Brain microvascular endothelial cell (primary cell): Measurements from ENCODE around the gene PPM1D.

Experiments
- DNase-seq: peaks from one replicate; pipeline ENCODE4 v3.0.0-alpha.2; 2020
- H3K27ac ChIP-seq: fragments of 250-450 bp; sonication (Bioruptor Pico); 2 replicates; pipeline ENCODE4 v1.5.1; 2020; ENCODE audit warnings: mild to moderate bottlenecking, moderate library complexity
- H3K27me3 ChIP-seq: fragments of 250-450 bp; sonication (Bioruptor Pico); replicated peaks from 2 replicates; pipeline ENCODE4 v1.5.1; 2020; ENCODE audit warnings: mild to moderate bottlenecking
- H3K36me3 ChIP-seq: fragments of 250-450 bp; sonication (Bioruptor Pico); replicated peaks from 2 replicates; pipeline ENCODE4 v1.5.1; 2020; ENCODE audit warnings: mild to moderate bottlenecking
- H3K4me3 ChIP-seq: 2 replicates; pipeline ENCODE4 v1.5.1; 2011; ENCODE audit warnings: low read depth, mild to moderate bottlenecking, control low read depth, low read length, moderate library complexity
- CTCF ChIP-seq: IDR thresholded peaks from 2 replicates; pipeline ENCODE4 v1.5.1; 2011; ENCODE audit warnings: low read depth, mild to moderate bottlenecking, moderate library complexity, low read length, control low read depth, inconsistent platforms; ENCODE audit errors: missing control alignments
- in situ Hi-C: cut with HindIII; loops from 2 replicates; pipeline ENCODE4 v1.10.0; 2017; ENCODE audit warnings: low sequenced_read_pairs, low pct_ligation_motif_present

The PPM1D gene

DNA sequence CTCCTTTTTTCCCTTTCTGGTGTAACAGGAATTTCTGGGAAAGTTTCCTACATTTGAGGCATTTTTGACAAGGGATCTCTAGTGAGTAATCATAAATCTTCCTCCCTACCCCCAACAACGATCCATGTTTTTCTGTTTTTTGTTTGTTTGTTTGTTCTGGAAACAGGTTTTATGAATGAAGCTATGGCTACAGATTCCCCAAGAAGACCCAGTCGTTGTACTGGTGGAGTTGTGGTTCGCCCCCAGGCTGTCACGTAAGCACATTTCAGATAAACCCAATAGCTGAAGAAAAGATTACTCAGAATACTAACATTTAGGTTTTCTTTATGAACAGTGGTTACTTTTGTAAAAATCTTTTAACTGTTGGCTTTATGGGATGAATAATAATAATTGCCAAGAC is 79.3 kb downstream of the PPM1D start:
- in situ Hi-C loops = no loop called here
- Histone ChIP-seq H3K27me3 (no peaks in the 10 kb centered on the region), H3K36me3 (no peaks in the 10 kb centered on the region), H3K27ac (no peak overlapping the region), H3K4me3 (no peak overlapping the region)
- TF ChIP-seq CTCF = no peak
- no peak for DNase-seq

GRCh38 chr17:60680754-60681153 is 80.8 kb downstream of the PPM1D start:
- no peak for DNase-seq
- in situ Hi-C loops = no loop called here
- H3K27ac ChIP-seq = no peak overlapping the region
- H3K27me3 ChIP-seq = no peaks in the 10 kb centered on the region
- no peak overlapping the region for H3K4me3 ChIP-seq
- H3K36me3 ChIP-seq = no peaks in the 10 kb centered on the region
- TF ChIP-seq CTCF = no peak

GRCh38 chr17:60685437-60685836 is 85.4 kb downstream of the PPM1D start:
- in situ Hi-C loops = no loop called here
- Histone ChIP-seq H3K27ac (no peak overlapping the region), H3K36me3 (no peaks in the 10 kb centered on the region), H3K27me3 (no peaks in the 10 kb centered on the region), H3K4me3 (no peak overlapping the region)
- no peak for DNase-seq
- no peak for TF ChIP-seq CTCF

DNA sequence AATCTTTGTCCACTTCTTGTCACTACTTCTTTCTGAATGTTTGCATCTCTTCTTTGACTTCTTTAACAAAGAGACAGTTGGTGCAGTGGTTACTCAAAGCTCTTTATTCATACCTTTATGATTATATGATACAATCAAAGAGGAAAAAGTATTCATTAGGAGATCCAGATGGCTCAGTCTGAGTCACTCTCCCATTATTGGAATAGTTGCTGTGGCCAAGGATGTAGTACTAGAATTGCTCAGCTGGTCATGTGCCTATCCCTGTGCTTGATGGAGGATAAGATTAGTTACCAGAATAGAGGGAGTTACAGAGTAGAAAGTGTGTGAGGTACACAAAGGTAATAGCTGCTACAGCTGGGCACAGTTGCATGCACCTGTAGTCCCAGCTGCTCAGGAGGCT is 96.0 kb downstream of the PPM1D start:
- Histone ChIP-seq H3K36me3 (no peaks in the 10 kb centered on the region), H3K27ac (no peak overlapping the region), H3K4me3 (no peak overlapping the region), H3K27me3 (no peaks in the 10 kb centered on the region)
- no peak for DNase-seq
- in situ Hi-C loops = no loop called here
- no peak for TF ChIP-seq CTCF

- no peak for TF ChIP-seq CTCF
- no peak overlapping the region for H3K4me3 ChIP-seq
- H3K27me3 ChIP-seq = no peaks in the 10 kb centered on the region
- no peak for DNase-seq
- H3K27ac ChIP-seq = no peak overlapping the region
- no peaks in the 10 kb centered on the region for H3K36me3 ChIP-seq
- in situ Hi-C loops = no loop called here
Measured at GRCh38 chr17:60699090-60699489, 99.1 kb downstream of the PPM1D start.

DNA sequence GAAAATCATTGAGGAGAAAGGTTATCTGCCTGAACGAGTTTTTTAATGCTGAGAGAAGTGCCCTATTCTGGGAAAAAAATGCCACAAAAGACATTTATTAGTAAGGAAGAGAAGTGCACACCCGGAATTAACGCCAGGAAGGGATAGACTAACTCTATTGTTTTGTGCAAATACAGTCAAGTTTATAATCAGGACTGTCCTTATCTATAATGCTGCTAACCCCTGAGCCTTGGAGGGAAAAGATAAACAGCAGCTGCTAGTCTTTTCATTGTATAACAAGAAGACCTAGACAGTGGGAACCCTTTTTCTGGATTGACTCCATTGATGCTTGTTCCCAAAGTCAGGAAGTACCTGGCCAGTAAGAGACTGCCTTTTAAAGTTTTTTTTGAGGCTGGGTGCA is 104.2 kb downstream of the PPM1D start:
- Histone ChIP-seq H3K36me3 (no peaks in the 10 kb centered on the region), H3K4me3 (no peak overlapping the region), H3K27ac (no peak overlapping the region), H3K27me3 (no peaks in the 10 kb centered on the region)
- no peak for TF ChIP-seq CTCF
- in situ Hi-C loops = no loop called here
- DNase-seq = no peak
